ENCODE results near the gene PPP1R13B. TPM values are rescaled to one million over a fixed set of nuclear protein-coding genes. Genes with fewer than 3 reads are reported as not detected.

The PPP1R13B gene
- total RNA-seq, 1 experiment from 2014 or later = 10.3 TPM

DNA sequence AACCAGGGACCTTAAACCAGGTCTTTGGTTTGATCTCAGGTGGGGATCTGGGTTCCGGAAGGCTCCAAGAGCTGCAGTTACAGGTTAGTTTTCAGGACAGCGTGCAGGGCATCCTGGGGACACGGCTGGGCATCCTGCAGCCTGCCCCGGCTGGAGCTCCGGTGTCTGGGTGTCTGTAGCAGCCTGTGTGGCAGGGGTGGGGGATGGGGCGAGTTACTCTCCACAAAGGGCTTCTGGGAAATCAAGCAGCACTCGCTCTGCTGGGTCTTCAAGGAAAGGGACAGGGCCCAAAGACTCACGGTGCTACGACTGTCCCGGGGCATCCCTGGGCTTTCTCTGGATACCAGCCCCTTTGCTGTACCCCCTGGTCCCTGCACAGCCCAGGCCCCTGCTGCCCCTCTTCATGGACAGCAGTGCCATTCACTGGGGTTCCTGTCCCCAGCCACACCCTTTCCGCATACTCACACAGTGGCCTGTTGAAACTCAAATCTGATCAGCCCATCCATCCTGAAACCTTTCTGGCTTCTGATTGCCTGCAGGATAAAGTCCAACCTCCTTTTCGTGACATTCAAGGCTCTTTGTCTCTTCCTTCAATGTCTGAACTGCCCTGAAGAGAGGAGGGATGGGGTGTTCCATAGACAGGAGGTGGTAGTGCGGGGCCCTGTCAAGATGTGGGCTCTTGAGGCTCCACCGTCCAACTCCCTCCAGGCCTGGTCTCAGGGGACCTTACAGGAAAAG is 22.2 kb upstream of the PPP1R13B start (continued):
- TF ChIP-seq, protein P1, sequence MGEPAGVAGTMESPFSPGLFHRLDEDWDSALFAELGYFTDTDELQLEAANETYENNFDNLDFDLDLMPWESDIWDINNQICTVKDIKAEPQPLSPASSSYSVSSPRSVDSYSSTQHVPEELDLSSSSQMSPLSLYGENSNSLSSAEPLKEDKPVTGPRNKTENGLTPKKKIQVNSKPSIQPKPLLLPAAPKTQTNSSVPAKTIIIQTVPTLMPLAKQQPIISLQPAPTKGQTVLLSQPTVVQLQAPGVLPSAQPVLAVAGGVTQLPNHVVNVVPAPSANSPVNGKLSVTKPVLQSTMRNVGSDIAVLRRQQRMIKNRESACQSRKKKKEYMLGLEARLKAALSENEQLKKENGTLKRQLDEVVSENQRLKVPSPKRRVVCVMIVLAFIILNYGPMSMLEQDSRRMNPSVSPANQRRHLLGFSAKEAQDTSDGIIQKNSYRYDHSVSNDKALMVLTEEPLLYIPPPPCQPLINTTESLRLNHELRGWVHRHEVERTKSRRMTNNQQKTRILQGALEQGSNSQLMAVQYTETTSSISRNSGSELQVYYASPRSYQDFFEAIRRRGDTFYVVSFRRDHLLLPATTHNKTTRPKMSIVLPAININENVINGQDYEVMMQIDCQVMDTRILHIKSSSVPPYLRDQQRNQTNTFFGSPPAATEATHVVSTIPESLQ (CRISPR knock-in tag; IDR thresholded peaks at IDR 0.05) = no peak
- no peak for TF ChIP-seq FOXK1 (CRISPR knock-in tag; IDR thresholded peaks at IDR 0.05)
- TF ChIP-seq NFYB (CRISPR knock-in tag; conservative IDR thresholded peaks at IDR 0.05; ENCODE audit: low read depth) = no peak
- no peak for TF ChIP-seq TEAD4 (CRISPR knock-in tag; IDR thresholded peaks at IDR 0.05)
- TF ChIP-seq IRF2 (CRISPR knock-in tag; IDR thresholded peaks at IDR 0.05; ENCODE audit: borderline replicate concordance, low read depth) = no peak

DNA sequence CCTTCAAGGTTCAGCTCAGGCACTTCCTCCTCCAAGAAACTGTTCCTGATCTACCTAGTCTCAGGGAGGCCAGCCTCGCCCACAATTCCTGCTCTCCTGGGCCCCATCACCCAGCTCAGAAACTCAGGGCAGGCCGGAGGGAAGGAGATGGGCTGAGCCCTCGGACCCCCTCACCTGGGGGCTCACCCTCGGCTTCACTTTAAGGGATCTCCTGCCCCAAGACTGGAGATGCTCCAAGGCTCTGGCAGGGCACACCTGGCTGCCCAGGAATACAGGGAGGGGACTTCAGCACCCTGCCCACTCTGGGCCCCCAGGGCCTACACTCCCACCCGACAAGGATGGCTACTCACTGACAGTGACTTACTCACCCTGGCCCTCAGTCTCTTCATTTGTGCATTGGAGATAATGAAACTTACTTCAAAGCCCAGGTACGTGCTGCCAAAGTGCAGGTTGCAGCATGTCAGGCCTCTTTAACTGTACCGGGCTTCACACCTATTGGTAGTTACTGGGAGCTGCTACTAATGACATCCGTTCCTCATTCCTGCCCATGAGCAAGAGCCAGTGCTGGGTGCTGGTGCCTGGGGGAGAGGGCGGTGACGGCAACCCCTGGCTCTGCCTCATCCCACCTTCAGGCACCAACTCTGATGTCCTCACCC is 21.0 kb upstream of the PPP1R13B start:
- no peak overlapping the region for H3K27ac Mint-ChIP-seq
- CTCF ChIA-PET = interaction anchor here (1.0 to 2.1 kb wide), 4 partner anchors 13 to 209 kb away, joined by 3 to 9 read pairs (median 4); no protein-coding TSS in a partner anchor
- POLR2A ChIA-PET = interaction anchor here (0.7 kb wide), 1 partner anchor 136 kb away, joined by 3 read pairs; no protein-coding TSS in a partner anchor
- peaks cover 11% of the 10 kb centered on the region for H3K4me1 Mint-ChIP-seq
- no peaks in the 10 kb centered on the region for H3K27me3 Mint-ChIP-seq (ENCODE audit: low read depth)
- DNase-seq (ENCODE audit: low spot score) = no peak
- TF ChIP-seq KAT7 (CRISPR knock-in tag; IDR thresholded peaks at IDR 0.05; ENCODE audit: borderline replicate concordance) (no peak), ZNF263 (CRISPR knock-in tag; IDR thresholded peaks at IDR 0.05; ENCODE audit: low read depth) (no peak), ZNF416 (CRISPR knock-in tag; IDR thresholded peaks at IDR 0.05) (no peak), GRHL2 (CRISPR knock-in tag; IDR thresholded peaks at IDR 0.05; ENCODE audit: insufficient replicate concordance, severe bottlenecking) (no peak), ATF1 (CRISPR knock-in tag; IDR thresholded peaks at IDR 0.05) (no peak), SMAD4 (CRISPR knock-in tag; IDR thresholded peaks at IDR 0.05) (no peak), EMX1 (CRISPR knock-in tag; IDR thresholded peaks at IDR 0.05) (no peak), RORB (CRISPR knock-in tag; IDR thresholded peaks at IDR 0.05) (no peak), MYBL2 (CRISPR knock-in tag; IDR thresholded peaks at IDR 0.05) (no peak), ZBTB21 (CRISPR knock-in tag; IDR thresholded peaks at IDR 0.05; ENCODE audit: borderline replicate concordance) (no peak)
- TF ChIP-seq, protein P2, sequence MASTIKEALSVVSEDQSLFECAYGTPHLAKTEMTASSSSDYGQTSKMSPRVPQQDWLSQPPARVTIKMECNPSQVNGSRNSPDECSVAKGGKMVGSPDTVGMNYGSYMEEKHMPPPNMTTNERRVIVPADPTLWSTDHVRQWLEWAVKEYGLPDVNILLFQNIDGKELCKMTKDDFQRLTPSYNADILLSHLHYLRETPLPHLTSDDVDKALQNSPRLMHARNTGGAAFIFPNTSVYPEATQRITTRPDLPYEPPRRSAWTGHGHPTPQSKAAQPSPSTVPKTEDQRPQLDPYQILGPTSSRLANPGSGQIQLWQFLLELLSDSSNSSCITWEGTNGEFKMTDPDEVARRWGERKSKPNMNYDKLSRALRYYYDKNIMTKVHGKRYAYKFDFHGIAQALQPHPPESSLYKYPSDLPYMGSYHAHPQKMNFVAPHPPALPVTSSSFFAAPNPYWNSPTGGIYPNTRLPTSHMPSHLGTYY (CRISPR knock-in tag; IDR thresholded peaks at IDR 0.05) = no peak
- TF ChIP-seq, protein P3, sequence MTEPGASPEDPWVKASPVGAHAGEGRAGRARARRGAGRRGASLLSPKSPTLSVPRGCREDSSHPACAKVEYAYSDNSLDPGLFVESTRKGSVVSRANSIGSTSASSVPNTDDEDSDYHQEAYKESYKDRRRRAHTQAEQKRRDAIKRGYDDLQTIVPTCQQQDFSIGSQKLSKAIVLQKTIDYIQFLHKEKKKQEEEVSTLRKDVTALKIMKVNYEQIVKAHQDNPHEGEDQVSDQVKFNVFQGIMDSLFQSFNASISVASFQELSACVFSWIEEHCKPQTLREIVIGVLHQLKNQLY (CRISPR knock-in tag; IDR thresholded peaks at IDR 0.05) = no peak
- TF ChIP-seq, protein P4, sequence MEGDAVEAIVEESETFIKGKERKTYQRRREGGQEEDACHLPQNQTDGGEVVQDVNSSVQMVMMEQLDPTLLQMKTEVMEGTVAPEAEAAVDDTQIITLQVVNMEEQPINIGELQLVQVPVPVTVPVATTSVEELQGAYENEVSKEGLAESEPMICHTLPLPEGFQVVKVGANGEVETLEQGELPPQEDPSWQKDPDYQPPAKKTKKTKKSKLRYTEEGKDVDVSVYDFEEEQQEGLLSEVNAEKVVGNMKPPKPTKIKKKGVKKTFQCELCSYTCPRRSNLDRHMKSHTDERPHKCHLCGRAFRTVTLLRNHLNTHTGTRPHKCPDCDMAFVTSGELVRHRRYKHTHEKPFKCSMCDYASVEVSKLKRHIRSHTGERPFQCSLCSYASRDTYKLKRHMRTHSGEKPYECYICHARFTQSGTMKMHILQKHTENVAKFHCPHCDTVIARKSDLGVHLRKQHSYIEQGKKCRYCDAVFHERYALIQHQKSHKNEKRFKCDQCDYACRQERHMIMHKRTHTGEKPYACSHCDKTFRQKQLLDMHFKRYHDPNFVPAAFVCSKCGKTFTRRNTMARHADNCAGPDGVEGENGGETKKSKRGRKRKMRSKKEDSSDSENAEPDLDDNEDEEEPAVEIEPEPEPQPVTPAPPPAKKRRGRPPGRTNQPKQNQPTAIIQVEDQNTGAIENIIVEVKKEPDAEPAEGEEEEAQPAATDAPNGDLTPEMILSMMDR (IDR thresholded peaks at IDR 0.05) = no peak
- TF ChIP-seq, protein P5, sequence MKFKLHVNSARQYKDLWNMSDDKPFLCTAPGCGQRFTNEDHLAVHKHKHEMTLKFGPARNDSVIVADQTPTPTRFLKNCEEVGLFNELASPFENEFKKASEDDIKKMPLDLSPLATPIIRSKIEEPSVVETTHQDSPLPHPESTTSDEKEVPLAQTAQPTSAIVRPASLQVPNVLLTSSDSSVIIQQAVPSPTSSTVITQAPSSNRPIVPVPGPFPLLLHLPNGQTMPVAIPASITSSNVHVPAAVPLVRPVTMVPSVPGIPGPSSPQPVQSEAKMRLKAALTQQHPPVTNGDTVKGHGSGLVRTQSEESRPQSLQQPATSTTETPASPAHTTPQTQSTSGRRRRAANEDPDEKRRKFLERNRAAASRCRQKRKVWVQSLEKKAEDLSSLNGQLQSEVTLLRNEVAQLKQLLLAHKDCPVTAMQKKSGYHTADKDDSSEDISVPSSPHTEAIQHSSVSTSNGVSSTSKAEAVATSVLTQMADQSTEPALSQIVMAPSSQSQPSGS (CRISPR knock-in tag; IDR thresholded peaks at IDR 0.05; ENCODE audit: borderline replicate concordance, low read depth) = no peak
- no peaks in the 10 kb centered on the region for H3K36me3 Mint-ChIP-seq
- no peak for ATAC-seq
- H3K4me3 Mint-ChIP-seq = no peak overlapping the region
- no peaks in the 10 kb centered on the region for H3K9me3 Mint-ChIP-seq

All from WTC11 (cell line).